HG02943 (cell line): ENCODE data around the gene IL32.

Experiments used
- ATAC-seq: cut with Tn5 transposase; IDR thresholded peaks from one replicate; pipeline ENCODE4 v1.9.1; 2021; ENCODE audit warnings: mild to moderate bottlenecking, low read depth, moderate library complexity; ENCODE audit not compliant: unreplicated experiment

Gene IL32

DNA sequence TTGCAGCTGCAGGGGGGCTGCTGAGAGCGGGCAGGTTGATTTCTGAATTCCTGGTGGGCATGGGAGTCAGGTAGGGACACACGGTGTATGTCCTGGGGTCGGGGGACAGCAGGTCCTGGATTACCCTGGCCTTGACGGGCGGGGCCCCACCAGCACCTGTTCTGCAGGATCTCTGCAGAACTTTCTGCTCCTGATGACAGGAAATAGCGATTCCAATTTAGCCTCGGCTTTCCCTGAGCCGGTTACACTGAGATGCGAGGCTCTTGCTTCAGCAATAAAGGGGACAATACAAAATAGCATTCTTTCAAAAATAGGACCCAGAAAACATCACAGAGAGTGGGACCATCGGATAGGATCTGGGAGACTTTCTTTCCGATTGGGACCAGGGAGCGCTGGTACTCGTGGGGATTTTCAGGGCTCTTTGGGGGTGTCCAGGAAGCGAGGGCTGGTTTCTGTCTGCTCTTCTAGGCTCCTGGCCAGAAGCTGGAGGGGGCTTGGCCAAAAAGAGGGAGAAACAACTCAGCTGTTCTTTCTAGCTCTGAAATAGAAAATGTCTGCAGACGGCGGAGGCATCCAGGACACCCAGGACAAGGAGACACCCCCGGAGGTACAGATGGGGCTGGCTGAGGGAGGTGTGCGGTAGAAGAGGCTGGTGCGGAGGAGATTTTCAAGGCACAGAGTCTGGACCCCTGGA is 47.6 kb downstream of the IL32 start:
- no peak for ATAC-seq

DNA sequence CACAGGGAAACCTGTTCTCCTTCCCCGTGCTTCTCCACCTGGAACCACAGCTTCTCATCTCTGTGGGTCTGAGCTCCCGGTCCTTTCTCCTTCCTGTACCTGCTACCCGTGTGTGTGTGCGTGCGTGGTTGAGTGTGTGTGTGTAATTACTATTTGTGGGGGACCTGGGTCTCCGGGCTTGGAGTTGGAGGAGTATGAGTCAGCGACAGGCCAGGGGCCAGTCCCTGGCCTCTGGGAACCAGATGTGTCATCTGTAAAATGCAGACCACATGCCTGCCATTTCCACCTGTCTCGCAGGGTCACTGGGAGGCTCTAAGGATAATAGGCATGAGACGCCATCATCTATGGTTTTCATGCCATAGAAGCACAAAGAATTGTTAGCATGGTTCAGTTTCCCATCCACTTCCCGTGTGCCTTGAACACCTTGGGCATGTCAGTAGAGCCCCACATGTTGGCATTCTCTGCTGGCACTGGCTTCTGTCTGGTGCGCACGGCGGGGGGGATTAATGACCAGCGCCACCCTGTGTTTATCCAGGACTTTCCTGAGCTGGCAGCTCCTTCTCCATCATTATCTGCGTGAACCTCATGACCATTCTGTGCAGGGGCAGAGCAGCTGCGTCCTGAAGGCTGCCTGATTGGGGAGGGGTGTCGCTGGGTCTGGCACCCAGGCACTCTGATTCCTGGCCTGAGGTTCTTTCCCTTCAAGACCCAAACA is 48.5 kb downstream of the IL32 start:
- no peak for ATAC-seq

DNA sequence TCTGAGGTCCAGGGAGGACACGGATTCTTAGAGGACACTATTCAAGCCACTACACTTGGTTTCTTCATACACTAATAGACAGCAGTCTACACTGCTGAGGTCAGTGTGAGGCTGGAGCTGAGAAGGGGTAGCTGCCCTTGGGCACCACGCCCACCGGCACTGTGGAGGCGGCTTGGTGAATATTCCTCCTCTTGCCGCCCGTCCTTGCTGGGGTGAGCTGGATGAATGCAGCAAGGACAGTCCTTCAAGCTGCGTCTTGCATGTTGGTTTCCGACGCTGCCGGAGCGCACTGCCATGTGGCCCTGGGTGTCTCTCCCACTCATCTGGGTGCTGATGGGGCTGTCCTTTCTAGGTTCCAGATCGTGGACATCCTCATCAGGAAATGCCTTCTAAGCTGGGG is 49.6 kb downstream of the IL32 start:
- no peak for ATAC-seq

DNA sequence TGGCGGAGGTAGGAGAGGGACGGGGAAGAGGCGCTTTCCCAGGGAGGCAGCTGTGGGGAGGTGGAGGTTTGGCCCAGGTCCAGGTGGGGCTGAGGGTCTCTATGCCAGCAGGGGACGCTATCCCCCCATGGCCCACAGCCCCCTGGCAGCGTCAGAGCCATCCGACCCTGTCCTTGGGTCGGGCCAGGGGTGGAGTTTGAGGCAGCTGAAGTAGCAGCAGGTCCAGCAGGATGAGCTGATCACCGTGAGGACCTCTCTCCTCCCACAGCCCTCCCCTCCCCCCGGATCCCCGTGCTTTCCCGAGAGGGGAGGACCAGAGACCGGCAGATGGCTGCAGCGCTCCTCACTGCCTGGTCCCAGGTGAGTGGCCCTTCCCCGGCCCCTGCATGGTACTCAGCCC is 50.1 kb downstream of the IL32 start:
- ATAC-seq = no peak

DNA sequence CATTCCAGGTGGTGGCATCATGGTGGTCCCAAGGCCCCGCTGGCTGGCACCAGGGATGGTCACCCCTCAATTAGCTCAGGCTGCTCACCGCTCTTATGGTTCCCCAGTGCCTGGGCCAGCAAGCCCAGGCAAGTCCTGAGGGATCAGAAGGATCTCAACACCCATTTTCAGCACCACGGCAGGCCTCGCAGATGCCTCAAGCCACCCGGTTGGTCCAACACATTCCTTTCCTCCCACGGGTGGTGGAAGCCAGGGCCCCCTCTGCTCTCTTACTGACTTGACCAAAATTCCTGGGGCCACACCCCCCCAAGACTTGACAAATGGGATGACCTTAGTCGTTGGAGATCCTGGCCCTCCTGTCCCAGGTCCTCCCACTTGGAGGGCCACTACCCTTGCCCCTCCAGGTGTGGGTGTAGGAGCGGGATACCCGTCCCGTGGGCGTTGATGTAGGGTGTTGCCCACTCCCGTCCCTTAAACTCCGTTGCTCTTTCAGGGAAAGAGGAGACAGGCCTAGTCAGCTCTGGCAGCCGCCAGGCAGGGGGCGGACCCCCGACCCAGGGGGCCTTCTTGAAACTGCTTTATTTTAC is 52.9 kb downstream of the IL32 start:
- no peak for ATAC-seq

DNA sequence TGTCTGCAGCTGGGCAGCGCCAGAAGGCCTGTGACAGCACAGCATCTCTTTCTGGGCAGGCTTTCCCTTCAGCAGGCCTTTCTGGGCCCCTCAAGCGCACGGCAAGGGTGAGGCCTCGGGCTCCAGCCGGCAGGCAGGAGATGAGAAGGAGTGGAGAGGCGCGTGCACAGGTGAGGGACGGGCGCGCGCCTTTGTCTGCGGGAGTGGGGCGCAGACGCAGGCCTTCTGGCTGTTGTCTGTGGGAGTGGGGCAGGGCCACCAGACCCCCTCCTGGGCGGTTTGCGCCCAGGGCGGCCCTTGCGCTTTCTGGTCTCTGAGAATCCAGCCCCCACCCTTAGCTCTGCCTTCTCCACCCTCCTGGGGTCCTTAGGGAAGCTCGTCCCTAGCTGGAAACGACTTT is 53.4 kb downstream of the IL32 start:
- ATAC-seq = no peak
